IPS DF 19.7 (cell line): Measurements from ENCODE around the gene PROZ.

Experiments used
- DNase-seq: peaks from one replicate; pipeline ENCODE4 v3.0.0-alpha.2; 2013; ENCODE audit warnings: low read depth, low spot score

PROZ gene

GRCh38 chr13:113207890-113208420, 49.5 kb downstream of the PROZ start:
- no peak for DNase-seq

GRCh38 chr13:113208421-113209335, 50.2 kb downstream of the PROZ start, which contains the start of gene PCID2:
PCID2 (minus strand) TSS chr13:113208669; CDS start chr13:113208634, 35 bp downstream.
- DNase-seq, result no peak

- DNase-seq, result no peak
Observed at GRCh38 chr13:113209336-113209758, 50.9 kb downstream of the PROZ start, which contains the start of gene CUL4A. CUL4A (plus strand) TSS chr13:113209613; CDS start chr13:113209628, 15 bp downstream.

GRCh38 chr13:113209759-113210421, 51.4 kb downstream of the PROZ start:
- DNase-seq, result no peak

- DNase-seq, result no peak
Observed at GRCh38 chr13:113210833-113211232, 52.4 kb downstream of the PROZ start.

- DNase-seq, result no peak
Observed at GRCh38 chr13:113211774-113212173, 53.3 kb downstream of the PROZ start.

GRCh38 chr13:113216254-113217048, 58.0 kb downstream of the PROZ start:
- no peak for DNase-seq

- no peak for DNase-seq
Observed at GRCh38 chr13:113218586-113218985, 60.1 kb downstream of the PROZ start.

- no peak for DNase-seq
Observed at GRCh38 chr13:113219256-113219940, 61.0 kb downstream of the PROZ start.

- no peak for DNase-seq
Observed at GRCh38 chr13:113220141-113220598, 61.7 kb downstream of the PROZ start.

GRCh38 chr13:113220877-113221276, 62.4 kb downstream of the PROZ start:
- no peak for DNase-seq
